Measurements from ENCODE around the gene NMNAT2.

DNA sequence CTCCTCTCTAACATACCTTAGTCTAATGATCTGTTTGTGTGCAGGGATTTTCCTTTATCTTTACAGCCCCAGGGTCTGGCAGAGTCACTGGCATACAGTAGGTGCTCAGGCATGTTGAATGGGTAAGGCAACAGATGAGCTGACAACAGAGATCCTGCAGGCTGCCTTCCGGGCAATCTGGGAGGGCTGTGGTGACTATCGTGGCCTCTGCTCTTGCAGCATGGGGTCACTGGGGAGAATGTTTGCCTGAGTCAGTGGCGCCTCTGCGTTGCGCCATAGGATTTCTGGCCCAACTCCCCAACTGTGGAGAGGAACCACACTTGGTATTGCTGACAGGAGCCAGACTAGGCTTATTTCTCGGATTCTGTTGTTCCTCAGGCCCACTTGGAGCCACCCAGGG, 138.3 kb downstream of the NMNAT2 start:
- TF ChIP-seq CTCF (IDR thresholded peaks at IDR 0.05; ENCODE audit: insufficient read depth, low read depth, low read length), result no peak
- no peak for TF ChIP-seq EZH2 (IDR thresholded peaks at IDR 0.05; ENCODE audit: insufficient read depth, low read length)
